H9 (cell line): Measurements from ENCODE around the gene RAB31. TPM values are rescaled to one million over a fixed set of nuclear protein-coding genes. Genes with fewer than 3 reads are reported as not detected.

Source experiments
- DNase-seq: peaks from one replicate; pipeline ENCODE4 v3.0.0-alpha.2; 2017
- H2AFZ ChIP-seq: one replicate; pipeline ENCODE4 v1.6.1; 2013; ENCODE audit warnings: mild to moderate bottlenecking, low read length, control low read depth, moderate library complexity
- H2AK5ac ChIP-seq: 2 replicates; pipeline ENCODE4 v1.6.1; 2013; ENCODE audit warnings: low read length, control low read depth, mixed read lengths; ENCODE audit not compliant: insufficient read length
- H2BK120ac ChIP-seq: one replicate; pipeline ENCODE4 v1.6.1; 2013; ENCODE audit warnings: low read depth, mild to moderate bottlenecking, low read length, control low read depth, inconsistent platforms; ENCODE audit not compliant: poor library complexity, severe bottlenecking
- H2BK12ac ChIP-seq: 2 replicates; pipeline ENCODE4 v1.6.1; 2013; ENCODE audit warnings: low read length, control low read depth, mixed read lengths, low read depth; ENCODE audit not compliant: insufficient read length
- H2BK15ac ChIP-seq: 2 replicates; pipeline ENCODE4 v1.6.1; 2013; ENCODE audit warnings: low read depth, low read length, control low read depth
- H2BK20ac ChIP-seq: one replicate; pipeline ENCODE4 v1.6.1; 2013; ENCODE audit warnings: low read depth, mild to moderate bottlenecking, low read length, control low read depth, inconsistent platforms; ENCODE audit not compliant: poor library complexity, severe bottlenecking
- H2BK5ac ChIP-seq: 2 replicates; pipeline ENCODE4 v1.6.1; 2013; ENCODE audit warnings: low read length, control low read depth, mixed read lengths; ENCODE audit not compliant: insufficient read length
- H3K14ac ChIP-seq: 2 replicates; pipeline ENCODE4 v1.6.1; 2013; ENCODE audit warnings: low read length, control low read depth; ENCODE audit not compliant: insufficient read depth
- H3K18ac ChIP-seq: 2 replicates; pipeline ENCODE4 v1.6.1; 2013; ENCODE audit warnings: low read depth, mild to moderate bottlenecking, mixed read lengths, low read length, control low read depth; ENCODE audit not compliant: insufficient read length
- H3K23ac ChIP-seq: 2 replicates; pipeline ENCODE4 v1.6.1; 2013; ENCODE audit warnings: low read length, control low read depth, mixed read lengths, low read depth; ENCODE audit not compliant: insufficient read length
- H3K23me2 ChIP-seq: 2 replicates; pipeline ENCODE4 v1.6.1; 2013; ENCODE audit warnings: low read depth, mild to moderate bottlenecking, mixed read lengths, low read length, control low read depth; ENCODE audit not compliant: insufficient read length, poor library complexity, severe bottlenecking
- H3K27ac ChIP-seq: 2 replicates; pipeline ENCODE4 v1.5.1; 2013; ENCODE audit warnings: low read length, control low read depth, mixed read lengths, low read depth; ENCODE audit not compliant: insufficient read length
- H3K27me3 ChIP-seq: 2 replicates; pipeline ENCODE4 v1.6.1; 2013; ENCODE audit warnings: low read length, control low read depth, inconsistent platforms; ENCODE audit not compliant: insufficient read depth
- H3K4ac ChIP-seq: 2 replicates; pipeline ENCODE4 v1.6.1; 2013; ENCODE audit warnings: low read depth, mild to moderate bottlenecking, control low read depth, inconsistent platforms, low read length, moderate library complexity
- H3K4me1 ChIP-seq: 2 replicates; pipeline ENCODE4 v1.6.1; 2013; ENCODE audit warnings: low read length, control low read depth, inconsistent platforms; ENCODE audit not compliant: insufficient read depth
- H3K4me2 ChIP-seq: 2 replicates; pipeline ENCODE4 v1.6.1; 2013; ENCODE audit warnings: low read length, control low read depth, mixed read lengths; ENCODE audit not compliant: insufficient read length, insufficient read depth
- H3K56ac ChIP-seq: 2 replicates; pipeline ENCODE4 v1.6.1; 2013; ENCODE audit warnings: low read depth, mild to moderate bottlenecking, mixed read lengths, low read length, control low read depth; ENCODE audit not compliant: insufficient read length
- H3K79me1 ChIP-seq: 2 replicates; pipeline ENCODE4 v1.6.1; 2013; ENCODE audit warnings: low read depth, mild to moderate bottlenecking, moderate library complexity, low read length, control low read depth, inconsistent platforms; ENCODE audit not compliant: insufficient read depth, poor library complexity, severe bottlenecking
- H3K79me2 ChIP-seq: 2 replicates; pipeline ENCODE4 v1.6.1; 2013; ENCODE audit warnings: low read length, control low read depth, inconsistent platforms; ENCODE audit not compliant: insufficient read depth
- H3K9ac ChIP-seq: 2 replicates; pipeline ENCODE4 v1.6.1; 2013; ENCODE audit warnings: low read length, control low read depth, mixed read lengths; ENCODE audit not compliant: insufficient read length; ENCODE audit errors: extremely low read depth
- H3K9me3 ChIP-seq: one replicate; pipeline ENCODE4 v1.6.1; 2013; ENCODE audit warnings: low read depth, low read length, inconsistent platforms; ENCODE audit not compliant: control insufficient read depth
- H3T11ph ChIP-seq: one replicate; pipeline ENCODE4 v1.6.1; 2013; ENCODE audit warnings: mild to moderate bottlenecking, low read length, control low read depth, inconsistent platforms
- H4K20me1 ChIP-seq: one replicate; pipeline ENCODE4 v1.6.1; 2013; ENCODE audit not compliant: control insufficient read depth, insufficient read length, insufficient read depth
- H4K5ac ChIP-seq: 2 replicates; pipeline ENCODE4 v1.6.1; 2013; ENCODE audit warnings: low read depth, mild to moderate bottlenecking, mixed read lengths, low read length, control low read depth; ENCODE audit not compliant: insufficient read length
- H4K8ac ChIP-seq: replicated peaks from 2 replicates; pipeline ENCODE4 v1.6.1; 2013; ENCODE audit warnings: low read length, control low read depth, mixed read lengths, low read depth; ENCODE audit not compliant: insufficient read length
- H4K91ac ChIP-seq: 2 replicates; pipeline ENCODE4 v1.6.1; 2013; ENCODE audit warnings: low read depth, mild to moderate bottlenecking, moderate library complexity, mixed read lengths, low read length, control low read depth; ENCODE audit not compliant: insufficient read length
- H3K27ac Mint-ChIP-seq, 3 experiments: 2 replicates in 2 of 3; 3 replicates in 1 of 3; pipeline ENCODE4 v1.8.0; 2020 to 2021; ENCODE audit warnings: mixed read lengths in 3 of 3, mild to moderate bottlenecking in 1 of 3, moderate library complexity in 1 of 3
- H3K27me3 Mint-ChIP-seq: 2 replicates; pipeline ENCODE4 v1.8.0; 2021; ENCODE audit warnings: low read depth, mild to moderate bottlenecking, moderate library complexity, mixed read lengths
- H3K36me3 Mint-ChIP-seq, 3 experiments: 2 replicates in 2 of 3; 3 replicates in 1 of 3; pipeline ENCODE4 v1.8.0; 2020 to 2021; ENCODE audit warnings: low read depth in 3 of 3, mixed read lengths in 3 of 3; ENCODE audit not compliant: insufficient read depth in 1 of 3
- H3K4me1 Mint-ChIP-seq, 2 experiments: 2 replicates each; pipeline ENCODE4 v1.8.0; 2020; ENCODE audit warnings: mixed read lengths in 2 of 2
- H3K4me3 Mint-ChIP-seq, 2 experiments: 2 replicates in 1 of 2; 3 replicates in 1 of 2; pipeline ENCODE4 v1.8.0; 2020 to 2021; ENCODE audit warnings: mild to moderate bottlenecking in 2 of 2, mixed read lengths in 2 of 2, moderate library complexity in 1 of 2
- H3K9me3 Mint-ChIP-seq, 2 experiments: 2 replicates in 1 of 2; 3 replicates in 1 of 2; pipeline ENCODE4 v1.8.0; 2020; ENCODE audit warnings: mild to moderate bottlenecking in 2 of 2, mixed read lengths in 2 of 2, moderate library complexity in 1 of 2
- WGBS: extraction: QIAGEN DNeasy Blood & Tissue Kit; methylation state at CpG from one replicate; pipeline ENCODE4 v1.1.7; 2013; ENCODE audit warnings: missing lambda C conversion rate, low lambda C conversion rate, mixed read lengths; ENCODE audit not compliant: insufficient read length; ENCODE audit errors: extremely low coverage; 5-methylcytosine and 5-hydroxymethylcytosine counted together
- total RNA-seq: library from RNA; stranded (reverse); gene quantifications from 2 replicates; pipeline ENCODE4 v1.2.1, GENCODE V29; 2021
- TF ChIP-seq, protein P1 (sequence below): fragments of 200-600 bp; sonication (generic); conservative IDR thresholded peaks from 3 replicates; pipeline ENCODE4 v1.8.0; 2021; ENCODE audit warnings: antibody characterized with exemption, mild to moderate bottlenecking

RAB31 gene
- total RNA-seq, 1 experiment from 2014 or later: 22.4 TPM

DNA sequence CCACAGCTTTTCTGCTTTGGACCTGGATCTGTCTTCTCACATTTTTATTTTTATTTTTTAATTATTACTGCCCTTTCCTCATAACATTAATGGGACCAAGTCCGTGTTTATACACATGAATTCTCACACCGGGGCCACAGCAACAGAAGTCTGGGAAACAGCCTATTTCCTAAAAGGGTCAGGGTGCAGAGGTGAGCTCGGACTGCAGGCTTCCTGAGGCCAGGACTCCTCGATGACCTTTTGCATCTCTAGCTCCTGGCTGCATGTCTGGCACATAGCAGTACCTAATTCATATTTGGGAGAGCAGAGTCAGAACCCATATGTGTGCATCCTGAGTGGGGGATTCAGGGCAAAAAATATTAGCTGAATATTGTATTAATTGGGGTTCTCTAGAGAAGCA lies 9.6 kb upstream of the RAB31 start:
- no peaks in the 10 kb centered on the region for H3K9me3 ChIP-seq
- H4K5ac ChIP-seq: no peak overlapping the region
- no peak overlapping the region for H2BK15ac ChIP-seq
- H2BK20ac ChIP-seq: no peak overlapping the region
- no peak overlapping the region for H3K4ac ChIP-seq
- H3K79me1 ChIP-seq: no peaks in the 10 kb centered on the region
- H3K27me3 ChIP-seq: no peaks in the 10 kb centered on the region
- Mint-ChIP-seq H3K27ac (no peak overlapping the region), H3K9me3 (no peaks in the 10 kb centered on the region), H3K36me3 (no peaks in the 10 kb centered on the region; a peak in 1 of 7 replicates), H3K27me3 (no peaks in the 10 kb centered on the region), H3K4me3 (no peak overlapping the region), H3K4me1 (peaks cover 12% of the 10 kb centered on the region in 2 experiments)
- H3K27ac ChIP-seq: no peak overlapping the region
- H3K56ac ChIP-seq: no peak overlapping the region
- no peak overlapping the region for H3K14ac ChIP-seq
- H3K18ac ChIP-seq: no peak overlapping the region
- no peak overlapping the region for H2BK12ac ChIP-seq
- H4K20me1 ChIP-seq: no peaks in the 10 kb centered on the region
- no peak overlapping the region for H4K8ac ChIP-seq
- no peak overlapping the region for H2BK5ac ChIP-seq
- H3K4me2 ChIP-seq: no peak overlapping the region
- H3T11ph ChIP-seq: no peak overlapping the region
- WGBS: no CpG with 5 or more reads among the region's 4 CpGs
- H4K91ac ChIP-seq: no peak overlapping the region
- H3K79me2 ChIP-seq: no peaks in the 10 kb centered on the region
- H2BK120ac ChIP-seq: no peak overlapping the region
- no peak overlapping the region for H3K9ac ChIP-seq
- DNase-seq: no peak
- H3K23ac ChIP-seq: no peak overlapping the region
- H2AK5ac ChIP-seq: no peak overlapping the region
- no peaks in the 10 kb centered on the region for H3K23me2 ChIP-seq
- no peaks in the 10 kb centered on the region; the same call in 1 of the 2 replicates for H3K4me1 ChIP-seq
- TF ChIP-seq, protein P1, sequence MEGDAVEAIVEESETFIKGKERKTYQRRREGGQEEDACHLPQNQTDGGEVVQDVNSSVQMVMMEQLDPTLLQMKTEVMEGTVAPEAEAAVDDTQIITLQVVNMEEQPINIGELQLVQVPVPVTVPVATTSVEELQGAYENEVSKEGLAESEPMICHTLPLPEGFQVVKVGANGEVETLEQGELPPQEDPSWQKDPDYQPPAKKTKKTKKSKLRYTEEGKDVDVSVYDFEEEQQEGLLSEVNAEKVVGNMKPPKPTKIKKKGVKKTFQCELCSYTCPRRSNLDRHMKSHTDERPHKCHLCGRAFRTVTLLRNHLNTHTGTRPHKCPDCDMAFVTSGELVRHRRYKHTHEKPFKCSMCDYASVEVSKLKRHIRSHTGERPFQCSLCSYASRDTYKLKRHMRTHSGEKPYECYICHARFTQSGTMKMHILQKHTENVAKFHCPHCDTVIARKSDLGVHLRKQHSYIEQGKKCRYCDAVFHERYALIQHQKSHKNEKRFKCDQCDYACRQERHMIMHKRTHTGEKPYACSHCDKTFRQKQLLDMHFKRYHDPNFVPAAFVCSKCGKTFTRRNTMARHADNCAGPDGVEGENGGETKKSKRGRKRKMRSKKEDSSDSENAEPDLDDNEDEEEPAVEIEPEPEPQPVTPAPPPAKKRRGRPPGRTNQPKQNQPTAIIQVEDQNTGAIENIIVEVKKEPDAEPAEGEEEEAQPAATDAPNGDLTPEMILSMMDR: no peak
- H2AFZ ChIP-seq: no peak overlapping the region
